HEK293 (cell line): ENCODE results near the gene ANKRD63.

Experiments used
- GLI4 ChIP-seq: fragments of 450-650 bp; formaldehyde crosslinking; IDR thresholded peaks from 2 replicates; pipeline ENCODE4 v1.5.1; 2016; ENCODE audit warnings: missing biosample characterization, missing genetic modification characterization
- IKZF3 ChIP-seq: fragments of 450-650 bp; IDR thresholded peaks from 2 replicates; pipeline ENCODE4 v1.5.0; 2018; ENCODE audit warnings: missing biosample characterization, mild to moderate bottlenecking, missing genetic modification characterization, moderate library complexity
- KLF16 ChIP-seq: fragments of 450-650 bp; formaldehyde crosslinking; IDR thresholded peaks from 2 replicates; pipeline ENCODE4 v1.5.1; 2017; ENCODE audit warnings: missing biosample characterization, missing genetic modification characterization
- MEIS1 ChIP-seq: sonication (generic); formaldehyde crosslinking; IDR thresholded peaks from 2 replicates; pipeline ENCODE4 v1.8.1; 2022; ENCODE audit warnings: missing genetic modification reagents, mild to moderate bottlenecking, borderline replicate concordance
- MYNN ChIP-seq: fragments of 450-650 bp; formaldehyde crosslinking; IDR thresholded peaks from 2 replicates; pipeline ENCODE4 v1.5.1; 2016; ENCODE audit warnings: missing biosample characterization, missing genetic modification characterization, borderline replicate concordance
- PBX3 ChIP-seq: sonication (generic); formaldehyde crosslinking; IDR thresholded peaks from 2 replicates; pipeline ENCODE4 v1.8.1; 2022; ENCODE audit warnings: mild to moderate bottlenecking, moderate library complexity, missing genetic modification reagents
- PRDM1 ChIP-seq: fragments of 450-650 bp; formaldehyde crosslinking; IDR thresholded peaks from 2 replicates; pipeline ENCODE4; 2016; ENCODE audit warnings: missing biosample characterization, missing genetic modification characterization
- RBAK ChIP-seq: fragments of 450-650 bp; formaldehyde crosslinking; IDR thresholded peaks from 2 replicates; pipeline ENCODE4 v1.5.1; 2016; ENCODE audit warnings: missing biosample characterization, missing genetic modification characterization
- REST ChIP-seq: fragments of 450-650 bp; formaldehyde crosslinking; IDR thresholded peaks from 2 replicates; pipeline ENCODE4 v1.5.1; 2016; ENCODE audit warnings: missing biosample characterization, missing genetic modification characterization
- SP3 ChIP-seq: fragments of 450-650 bp; formaldehyde crosslinking; IDR thresholded peaks from 2 replicates; pipeline ENCODE4 v1.5.1; 2016; ENCODE audit warnings: missing biosample characterization, missing genetic modification characterization
- TRIM28 ChIP-seq: IDR thresholded peaks from 2 replicates; pipeline ENCODE4 v1.6.1; 2011; ENCODE audit warnings: low read length, control low read depth, borderline replicate concordance
- YY1 ChIP-seq: fragments of 450-650 bp; formaldehyde crosslinking; IDR thresholded peaks from 2 replicates; pipeline ENCODE4 v1.5.1; 2018; ENCODE audit warnings: missing biosample characterization, missing genetic modification characterization
- ZBTB48 ChIP-seq: fragments of 450-650 bp; formaldehyde crosslinking; IDR thresholded peaks from 2 replicates; pipeline ENCODE4 v1.5.1; 2016; ENCODE audit warnings: missing biosample characterization, missing genetic modification characterization
- ZFP41 ChIP-seq: fragments of 450-650 bp; formaldehyde crosslinking; IDR thresholded peaks from 2 replicates; pipeline ENCODE4 v1.5.1; 2016; ENCODE audit warnings: missing biosample characterization, missing genetic modification characterization, borderline replicate concordance
- ZNF157 ChIP-seq: fragments of 450-650 bp; formaldehyde crosslinking; IDR thresholded peaks from 2 replicates; pipeline ENCODE4 v1.5.1; 2016; ENCODE audit warnings: missing biosample characterization, missing genetic modification characterization
- ZNF16 ChIP-seq: fragments of 450-650 bp; formaldehyde crosslinking; IDR thresholded peaks from 2 replicates; pipeline ENCODE4 v1.5.1; 2016; ENCODE audit warnings: low read depth, missing biosample characterization, missing genetic modification characterization
- ZNF169 ChIP-seq: fragments of 450-650 bp; formaldehyde crosslinking; IDR thresholded peaks from 2 replicates; pipeline ENCODE4 v1.5.1; 2016; ENCODE audit warnings: missing biosample characterization, missing genetic modification characterization
- ZNF2 ChIP-seq: fragments of 450-650 bp; formaldehyde crosslinking; IDR thresholded peaks from 2 replicates; pipeline ENCODE4 v1.5.1; 2016; ENCODE audit warnings: missing biosample characterization, missing genetic modification characterization
- ZNF221 ChIP-seq: fragments of 450-650 bp; formaldehyde crosslinking; IDR thresholded peaks from 2 replicates; pipeline ENCODE4 v1.5.1; 2017; ENCODE audit warnings: missing biosample characterization, missing genetic modification characterization, borderline replicate concordance
- ZNF23 ChIP-seq: fragments of 450-650 bp; formaldehyde crosslinking; IDR thresholded peaks from 2 replicates; pipeline ENCODE4 v1.5.1; 2016; ENCODE audit warnings: missing biosample characterization, missing genetic modification characterization, borderline replicate concordance
- ZNF280C ChIP-seq: fragments of 450-650 bp; formaldehyde crosslinking; IDR thresholded peaks from 2 replicates; pipeline ENCODE4 v1.5.1; 2016; ENCODE audit warnings: missing biosample characterization, missing genetic modification characterization
- ZNF350 ChIP-seq: fragments of 450-650 bp; formaldehyde crosslinking; IDR thresholded peaks from 2 replicates; pipeline ENCODE4 v1.5.0; 2017; ENCODE audit warnings: missing biosample characterization, mild to moderate bottlenecking, missing genetic modification characterization
- ZNF404 ChIP-seq: fragments of 450-650 bp; formaldehyde crosslinking; IDR thresholded peaks from 2 replicates; pipeline ENCODE4 v1.5.1; 2017; ENCODE audit warnings: missing biosample characterization, missing genetic modification characterization
- ZNF416 ChIP-seq: fragments of 450-650 bp; formaldehyde crosslinking; IDR thresholded peaks from 2 replicates; pipeline ENCODE4 v1.5.1; 2016; ENCODE audit warnings: missing biosample characterization, missing genetic modification characterization
- ZNF426 ChIP-seq: fragments of 450-650 bp; formaldehyde crosslinking; IDR thresholded peaks from 2 replicates; pipeline ENCODE4 v1.5.1; 2017; ENCODE audit warnings: missing biosample characterization, missing genetic modification characterization, mild to moderate bottlenecking, inconsistent platforms, moderate library complexity
- ZNF449 ChIP-seq: fragments of 450-650 bp; formaldehyde crosslinking; IDR thresholded peaks from 2 replicates; pipeline ENCODE4 v1.5.1; 2017; ENCODE audit warnings: missing biosample characterization, mild to moderate bottlenecking, missing genetic modification characterization, moderate library complexity
- ZNF555 ChIP-seq: fragments of 450-650 bp; formaldehyde crosslinking; conservative IDR thresholded peaks from 2 replicates; pipeline ENCODE4 v1.5.1; 2017; ENCODE audit warnings: missing biosample characterization, mild to moderate bottlenecking, missing genetic modification characterization, inconsistent platforms
- ZNF621 ChIP-seq: fragments of 450-650 bp; formaldehyde crosslinking; IDR thresholded peaks from 2 replicates; pipeline ENCODE4 v1.5.1; 2017; ENCODE audit warnings: missing biosample characterization, missing genetic modification characterization
- ZNF624 ChIP-seq: fragments of 450-650 bp; formaldehyde crosslinking; IDR thresholded peaks from 2 replicates; pipeline ENCODE4 v1.5.1; 2017; ENCODE audit warnings: missing biosample characterization, missing genetic modification characterization
- ZNF664 ChIP-seq: fragments of 450-650 bp; formaldehyde crosslinking; IDR thresholded peaks from 2 replicates; pipeline ENCODE4 v1.5.1; 2016; ENCODE audit warnings: missing biosample characterization, missing genetic modification characterization
- ZNF792 ChIP-seq: fragments of 450-650 bp; formaldehyde crosslinking; IDR thresholded peaks from 2 replicates; pipeline ENCODE4 v1.5.1; 2016; ENCODE audit warnings: missing biosample characterization, missing genetic modification characterization
- ZSCAN23 ChIP-seq: fragments of 450-650 bp; formaldehyde crosslinking; IDR thresholded peaks from 2 replicates; pipeline ENCODE4 v1.5.1; 2016; ENCODE audit warnings: missing biosample characterization, missing genetic modification characterization

The ANKRD63 gene

GRCh38 chr15:40323239-40323952, 40.5 kb upstream of the ANKRD63 start, which contains the start of gene INAFM2 (continued):
- TF ChIP-seq ZNF280C (tag by site-specific recombination) (no peak), ZNF555 (tag by site-specific recombination) (no peak), ZNF169 (no peak), ZNF624 (tag by site-specific recombination) (no peak), ZNF404 (tag by site-specific recombination) (no peak), MYNN (tag by site-specific recombination) (no peak), ZNF157 (tag by site-specific recombination) (no peak), PBX3 (CRISPR knock-in tag) (no peak), SP3 (tag by site-specific recombination) (peak; percentile 74), ZNF221 (no peak), PRDM1 (tag by site-specific recombination) (no peak), ZNF621 (tag by site-specific recombination) (no peak), ZNF426 (tag by site-specific recombination) (no peak), IKZF3 (tag by site-specific recombination) (peak; percentile 48; the same call in 1 of the 2 replicates), YY1 (tag by site-specific recombination) (no peak), MEIS1 (CRISPR knock-in tag) (no peak), ZSCAN23 (tag by site-specific recombination) (no peak), ZNF350 (tag by site-specific recombination) (no peak), ZBTB48 (peak; percentile 50; the same call in 1 of the 2 replicates), KLF16 (tag by site-specific recombination) (peak; percentile 77; the same call in 1 of the 2 replicates), ZNF2 (tag by site-specific recombination) (no peak), REST (tag by site-specific recombination) (no peak), ZFP41 (tag by site-specific recombination) (no peak), ZNF664 (no peak), TRIM28 (no peak), GLI4 (tag by site-specific recombination) (no peak), ZNF23 (tag by site-specific recombination) (no peak), ZNF416 (tag by site-specific recombination) (no peak), ZNF449 (tag by site-specific recombination) (no peak), ZNF16 (tag by site-specific recombination) (no peak), RBAK (tag by site-specific recombination) (no peak), ZNF792 (tag by site-specific recombination) (no peak)
